Muscle of back (tissue), 11 donors: ENCODE data around the gene MEGF11. TPM values are rescaled to one million over a fixed set of nuclear protein-coding genes. Genes with fewer than 3 reads are reported as not detected.

Experiments used
- DNase-seq, 3 donors: peaks; one replicate each; pipeline versions ENCODE4 v3.0.0 to v3.0.0-alpha.2; 2013
- polyA plus RNA-seq, 10 donors: library from polyadenylated mRNA; unstranded; fragments of 120-200 nt; gene quantifications; one replicate each; pipeline ENCODE4 v1.2.1, GENCODE V29; 2013; ENCODE audit not compliant: insufficient read length in 10 of 10

The MEGF11 gene
- polyA plus RNA-seq, 10 donors, result 0.06 to 0.57 (median 0.35) TPM

DNA sequence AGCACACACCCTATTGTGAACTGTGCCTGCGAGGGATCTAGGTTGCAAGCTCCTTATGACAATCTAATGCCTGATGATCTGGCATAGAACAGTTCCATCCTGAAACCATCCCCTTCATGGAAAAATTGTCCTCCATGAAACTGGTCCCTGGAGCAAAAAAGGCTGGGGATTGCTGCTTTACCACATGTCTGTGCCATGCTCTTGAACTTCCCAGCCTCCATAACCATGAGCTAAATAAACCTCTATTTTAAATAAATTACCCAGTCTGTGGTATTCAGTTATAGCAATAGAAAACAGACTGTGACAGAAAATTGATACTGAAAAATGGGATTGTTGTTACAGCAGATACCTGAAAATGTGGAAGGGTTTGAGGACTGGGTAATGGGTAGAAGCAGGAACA, 221.5 kb downstream of the MEGF11 start:
- no peak for DNase-seq

DNA sequence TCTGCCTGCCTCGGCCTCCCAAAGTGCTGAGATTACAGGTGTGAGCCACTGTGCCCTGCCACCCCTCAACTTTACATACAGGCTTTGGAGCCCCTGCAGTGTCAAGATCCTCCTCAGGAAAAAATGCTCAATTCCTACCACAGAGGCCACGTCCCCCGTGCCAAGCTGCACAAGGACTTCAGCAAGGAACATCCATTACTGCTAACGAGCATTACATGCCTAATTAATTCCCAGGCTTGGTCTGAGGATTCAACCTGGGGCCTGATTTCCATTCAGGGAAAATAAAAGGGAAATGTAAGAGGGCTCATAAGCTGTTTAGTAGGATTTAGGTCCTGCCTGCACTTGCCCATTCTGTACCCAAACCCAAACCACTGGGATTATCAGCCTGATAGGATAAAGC, 222.9 kb downstream of the MEGF11 start:
- DNase-seq, result no peak

DNA sequence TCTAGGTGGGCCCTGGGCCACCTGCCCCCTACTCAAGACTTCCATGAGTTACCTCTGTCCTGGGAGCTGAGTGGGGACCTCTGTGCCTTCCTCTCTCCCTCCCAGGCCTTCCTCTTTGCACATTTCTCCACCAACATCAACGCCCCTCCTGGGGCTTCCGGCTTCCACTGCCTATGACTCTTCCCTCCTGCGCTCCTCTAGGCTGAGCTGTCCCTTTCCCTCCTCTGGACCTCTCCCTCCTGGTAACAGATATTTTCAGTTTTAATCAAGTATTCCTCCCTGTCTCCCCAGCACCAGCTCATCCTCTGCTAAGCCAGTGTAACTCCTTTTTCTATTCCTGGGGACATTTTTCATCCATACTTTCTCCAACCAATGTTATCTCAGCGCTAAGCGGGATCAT, 223.9 kb downstream of the MEGF11 start:
- DNase-seq, result no peak

DNA sequence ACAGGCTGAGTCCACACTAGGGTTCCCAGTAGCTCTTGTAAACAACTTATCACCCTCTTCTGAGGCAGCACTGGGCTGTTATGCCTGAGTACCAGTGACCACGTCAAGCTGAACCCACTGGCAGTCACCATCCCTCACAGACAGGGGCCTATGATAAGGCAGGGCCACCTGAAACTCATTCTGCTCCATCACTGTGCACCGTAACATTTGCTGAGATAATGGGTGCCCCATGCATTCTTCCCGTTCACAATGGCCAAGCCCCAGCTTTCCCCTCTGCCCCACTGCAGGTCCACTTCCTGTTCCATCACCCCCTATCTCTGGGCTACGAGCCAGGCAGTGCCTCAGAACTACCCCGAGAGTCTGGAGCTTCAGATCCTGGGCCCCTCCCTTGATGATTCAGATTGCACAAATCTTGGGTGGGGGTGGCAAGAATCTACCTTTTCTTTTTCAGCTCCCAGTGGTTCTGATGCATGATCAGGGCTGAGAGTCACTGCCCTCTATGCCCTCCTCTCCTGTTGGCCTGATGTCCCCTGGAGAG, 226.2 kb downstream of the MEGF11 start:
- no peak for DNase-seq

DNA sequence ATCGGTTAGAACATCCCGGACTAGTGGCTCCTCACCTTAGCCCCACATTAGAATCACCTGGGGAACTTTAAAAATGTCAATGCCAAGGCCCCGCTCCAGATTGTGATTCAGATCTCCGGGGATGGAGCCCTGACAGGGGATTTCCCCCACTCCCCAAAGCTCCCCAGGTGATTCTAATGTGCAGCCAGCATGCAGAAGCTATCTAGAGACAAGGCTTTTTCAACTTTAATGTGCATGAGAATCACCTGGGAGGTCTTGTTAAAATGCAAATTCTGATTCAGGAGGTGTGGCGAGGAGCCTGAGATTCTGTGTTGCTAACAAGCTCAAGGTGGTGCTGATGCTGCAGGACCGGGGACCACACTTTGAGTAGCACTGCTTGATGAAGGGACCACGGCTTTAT, 227.6 kb downstream of the MEGF11 start:
- no peak for DNase-seq

DNA sequence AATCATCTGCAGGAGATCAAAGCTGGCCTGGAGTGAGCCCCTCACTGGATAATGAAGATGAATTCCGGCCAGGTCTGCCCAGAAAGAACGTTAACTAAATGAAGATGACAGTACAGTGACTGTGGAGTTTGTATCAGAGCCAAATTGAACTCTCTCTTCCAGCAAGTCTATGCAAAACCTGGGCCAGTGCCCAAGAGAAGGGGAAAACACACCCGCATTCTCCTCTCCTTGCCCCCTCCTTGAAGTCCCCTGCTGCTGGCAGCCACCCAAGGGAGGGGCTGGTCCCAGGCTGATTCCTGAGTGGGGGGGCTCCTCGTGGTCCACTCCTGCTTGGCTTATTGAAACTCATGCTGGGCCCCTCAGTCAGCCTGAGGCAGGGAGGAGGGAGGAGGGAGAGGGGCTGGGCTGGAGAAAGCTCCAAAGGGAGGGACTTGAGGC, 228.5 kb downstream of the MEGF11 start:
- DNase-seq, result peak; percentile 19 to 63 (median 40)

DNA sequence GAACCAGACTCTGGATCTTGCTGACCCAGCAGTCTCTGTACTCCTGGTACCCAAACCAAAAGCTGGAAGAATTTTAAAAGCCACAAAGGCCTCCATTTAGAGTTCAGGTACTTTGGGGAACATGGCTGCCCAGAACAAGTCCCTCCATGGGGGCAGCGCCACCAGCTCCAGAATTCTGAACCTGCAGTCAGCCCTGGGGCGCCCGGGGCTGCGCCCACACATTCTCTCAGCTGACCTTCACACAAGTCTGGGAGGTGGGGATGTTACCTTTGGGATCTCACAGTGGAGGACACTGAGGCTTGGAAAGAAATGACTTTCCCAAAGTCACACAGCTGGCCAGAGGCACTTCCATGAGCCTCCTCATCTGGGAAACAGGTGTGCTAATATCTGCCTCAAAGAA, 229.4 kb downstream of the MEGF11 start:
- no peak for DNase-seq

DNA sequence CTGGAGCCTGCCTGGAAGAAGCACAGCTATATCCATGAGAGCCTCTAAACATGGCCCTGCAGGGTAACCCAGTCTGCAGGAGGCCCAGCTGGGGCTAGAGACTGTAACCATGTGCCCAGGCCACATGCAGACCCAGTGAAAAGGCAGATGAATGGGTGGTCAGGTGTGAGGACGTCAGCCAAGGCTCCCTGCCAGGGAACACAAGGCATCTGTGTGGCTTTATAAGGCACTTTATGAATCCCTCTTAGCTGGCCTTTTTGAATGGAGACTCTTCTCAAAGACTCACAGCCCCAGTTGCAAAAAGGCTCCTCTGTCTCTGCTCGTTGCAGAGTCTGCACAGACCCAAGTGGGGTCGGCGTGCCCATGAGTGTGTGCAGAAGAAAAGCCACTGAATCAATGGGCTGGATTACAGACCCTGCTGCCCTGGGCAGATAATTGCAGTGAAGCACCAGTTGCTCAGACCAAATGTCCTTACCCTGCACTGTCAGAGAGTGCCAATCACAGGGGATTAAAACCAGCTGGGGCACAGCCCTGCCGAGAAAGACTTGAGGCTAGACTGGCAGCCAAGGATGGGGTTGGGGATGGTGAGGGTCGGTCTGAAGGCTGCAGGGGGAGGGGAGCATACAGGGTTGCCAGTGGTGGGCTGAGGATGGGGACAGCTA, 230.1 kb downstream of the MEGF11 start:
- peak; percentile 50 to 72 (median 60) for DNase-seq

DNA sequence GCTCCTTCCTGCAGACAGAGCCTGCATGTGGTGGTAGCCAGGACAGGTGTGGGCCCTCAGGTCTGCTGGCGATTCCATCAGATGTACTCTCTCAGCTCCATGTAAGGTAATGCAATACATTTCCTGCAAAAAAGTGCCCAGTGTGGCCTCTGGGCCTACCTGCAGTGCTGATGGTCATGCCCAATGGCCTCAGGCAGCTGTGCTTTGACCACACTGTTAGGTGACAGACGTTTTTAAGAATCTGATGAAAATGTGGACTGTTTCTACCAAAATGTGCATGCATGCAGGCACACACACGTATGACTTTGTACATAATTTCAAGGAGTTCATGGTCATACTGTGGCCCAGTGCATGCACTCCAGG, 231.4 kb downstream of the MEGF11 start:
- no peak for DNase-seq

DNA sequence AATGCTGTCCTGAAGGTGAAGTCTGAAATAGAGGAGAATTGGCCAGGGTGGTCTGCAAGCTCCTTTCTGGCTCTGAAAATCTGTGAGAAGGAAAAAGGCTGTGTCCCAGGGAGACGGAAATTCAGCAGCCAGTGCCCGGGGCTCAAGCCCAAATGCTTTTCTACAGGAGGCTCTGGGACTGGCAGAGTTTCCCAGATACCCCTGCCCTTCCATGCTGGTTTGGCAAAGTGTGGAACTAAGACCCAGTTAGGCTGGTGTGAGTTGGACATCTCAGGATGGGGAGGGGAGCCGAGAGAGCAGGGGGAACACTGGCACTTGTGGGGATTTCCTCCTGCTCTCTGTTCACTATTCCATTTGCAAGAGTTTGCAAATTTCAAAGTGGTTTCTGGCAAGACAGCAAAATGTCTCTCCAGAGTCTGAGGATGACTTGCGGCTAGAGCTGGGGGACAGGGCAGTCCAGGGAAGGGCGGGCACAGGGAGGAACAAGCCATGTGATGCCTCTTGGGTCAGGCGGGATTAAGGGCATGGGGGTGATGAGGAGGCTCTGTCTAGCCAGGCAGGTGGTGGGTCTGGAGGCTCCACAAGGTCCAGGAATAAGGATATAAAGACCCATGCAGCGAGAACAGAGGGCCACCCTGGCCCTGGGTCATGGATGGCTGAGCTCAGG, 231.9 kb downstream of the MEGF11 start:
- no peak for DNase-seq

DNA sequence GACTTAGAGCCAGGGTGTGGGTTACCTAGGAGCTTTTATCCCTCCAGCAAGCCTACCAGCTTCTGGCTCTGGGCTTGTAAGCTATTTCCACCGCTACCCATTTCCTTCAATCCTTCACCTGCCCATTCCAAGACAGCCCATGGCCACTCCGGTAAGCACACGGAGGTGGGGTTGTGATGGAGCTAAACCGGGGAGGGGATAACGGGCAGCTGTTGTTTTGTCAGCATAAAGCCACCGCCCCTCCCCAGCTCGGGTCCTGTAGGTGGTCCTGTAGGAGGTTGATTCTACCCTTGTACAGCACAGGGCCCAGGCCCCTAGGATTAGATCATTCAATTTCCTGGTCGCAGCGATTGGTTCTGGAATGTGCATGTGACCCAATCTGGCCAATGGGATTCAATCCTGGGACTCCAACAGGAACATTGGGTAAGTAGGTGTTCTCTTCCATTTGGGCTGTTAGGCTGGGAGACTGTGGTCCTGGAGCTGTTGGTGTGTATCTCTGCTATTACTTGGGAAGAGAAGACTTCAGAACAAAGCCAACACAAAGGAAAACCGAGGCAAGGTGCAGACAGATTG, 233.6 kb downstream of the MEGF11 start:
- DNase-seq, result no peak

DNA sequence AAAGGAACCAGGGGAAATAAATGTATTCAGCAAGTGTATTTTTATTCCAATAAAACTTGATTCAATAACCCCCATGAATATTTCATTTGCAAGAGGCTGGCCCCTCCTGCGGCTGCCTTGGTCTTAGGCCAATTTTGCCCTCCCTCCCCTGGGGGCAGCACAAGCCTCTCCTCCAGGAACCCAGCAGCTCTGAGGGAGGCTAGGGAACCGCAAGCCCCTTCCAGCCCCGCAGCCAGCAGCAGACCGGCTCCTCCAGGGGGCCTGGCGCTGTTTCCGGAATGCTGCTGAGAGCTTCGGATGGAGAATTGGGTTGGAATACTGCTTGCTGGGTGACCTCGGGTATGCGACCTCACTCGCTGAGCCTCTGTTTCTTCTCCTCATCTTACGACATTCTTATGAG, 234.2 kb downstream of the MEGF11 start:
- no peak for DNase-seq

DNA sequence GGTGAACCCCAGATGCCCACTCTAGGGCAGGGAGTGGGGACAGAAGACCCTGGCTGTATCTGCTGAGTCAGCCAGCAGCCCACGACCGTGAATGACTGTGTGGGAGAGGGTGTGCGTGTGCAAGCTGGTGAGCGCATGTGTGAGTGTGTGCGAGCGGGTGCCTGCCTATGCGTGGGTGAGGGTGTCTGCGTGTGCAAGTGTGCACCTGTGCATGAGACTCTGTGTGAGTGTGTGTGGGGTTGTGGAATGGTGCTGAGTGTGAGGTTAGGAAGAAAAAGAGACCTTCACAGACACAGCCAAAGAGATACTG, 235.1 kb downstream of the MEGF11 start:
- DNase-seq, result no peak

DNA sequence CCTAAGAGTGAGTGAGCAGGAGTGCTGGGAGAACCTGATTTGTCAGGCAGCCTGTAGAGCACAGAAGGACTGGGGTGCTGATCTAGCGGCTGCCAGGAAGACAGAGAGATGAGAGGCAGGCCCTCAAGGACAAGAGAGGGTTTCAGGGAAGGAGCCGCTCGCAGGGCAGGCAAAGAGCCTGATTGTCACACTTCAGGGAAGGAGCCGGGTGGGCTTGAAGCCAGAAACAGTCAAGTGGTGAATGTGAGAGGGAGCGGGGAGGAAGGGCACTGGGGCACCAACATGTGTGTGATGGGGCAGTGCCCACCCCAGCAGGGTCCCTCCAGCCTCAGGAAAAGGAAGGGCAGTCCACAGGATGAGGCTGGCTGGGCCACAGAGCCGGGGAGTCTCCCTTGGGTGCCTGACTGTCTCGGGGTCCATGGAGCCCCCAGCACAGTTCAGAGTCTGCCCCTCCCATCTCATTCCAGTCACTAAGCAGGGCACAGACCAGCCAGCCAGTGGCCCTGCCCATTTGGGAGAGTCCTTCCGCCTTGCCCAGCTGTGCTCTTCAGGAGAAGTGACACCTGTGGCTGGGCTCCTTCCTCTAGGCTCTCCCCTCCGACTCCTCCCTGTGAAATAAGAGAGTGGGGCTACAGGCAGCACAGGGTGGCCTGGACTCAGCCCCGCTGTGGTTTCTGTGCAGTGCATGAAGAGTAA, 235.6 kb downstream of the MEGF11 start:
- no peak for DNase-seq

DNA sequence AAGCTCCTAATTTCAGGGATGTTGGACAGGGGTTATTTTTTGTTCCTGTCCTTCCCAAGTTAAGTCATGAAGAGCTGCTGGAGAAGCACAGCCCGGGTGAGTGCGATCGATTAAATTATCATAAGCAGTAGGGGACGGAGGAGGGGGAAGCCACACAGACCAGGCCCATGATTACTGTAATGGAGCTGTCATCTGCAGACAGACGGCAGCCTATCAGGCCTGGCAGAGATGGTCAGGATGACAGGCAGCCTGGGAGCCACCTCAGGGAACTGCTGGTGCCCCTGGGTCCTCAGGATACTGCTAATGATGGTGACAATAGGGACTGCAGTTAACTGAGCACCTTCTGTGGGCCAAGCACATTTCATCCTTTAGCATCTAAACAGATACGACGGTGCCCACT, 236.6 kb downstream of the MEGF11 start:
- DNase-seq, result no peak

DNA sequence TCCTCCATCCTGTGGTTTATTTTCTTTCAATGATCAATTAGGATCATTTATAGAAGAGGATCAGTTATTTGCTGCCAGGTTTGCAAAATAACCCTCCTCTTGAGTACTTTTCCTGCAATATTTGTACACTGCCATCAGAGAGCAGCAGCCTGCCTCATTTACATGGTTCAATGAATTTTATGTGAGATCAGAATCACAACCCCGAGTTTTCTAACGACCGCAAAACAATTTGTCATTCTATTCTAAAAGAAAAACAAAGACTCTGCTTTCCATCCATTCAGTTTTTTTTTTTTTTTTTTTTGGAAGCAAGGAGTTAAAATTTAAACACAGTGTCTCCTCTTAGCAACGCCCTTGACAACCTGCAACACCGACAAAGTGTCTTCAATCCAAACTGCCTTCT, 237.4 kb downstream of the MEGF11 start:
- no peak for DNase-seq

DNA sequence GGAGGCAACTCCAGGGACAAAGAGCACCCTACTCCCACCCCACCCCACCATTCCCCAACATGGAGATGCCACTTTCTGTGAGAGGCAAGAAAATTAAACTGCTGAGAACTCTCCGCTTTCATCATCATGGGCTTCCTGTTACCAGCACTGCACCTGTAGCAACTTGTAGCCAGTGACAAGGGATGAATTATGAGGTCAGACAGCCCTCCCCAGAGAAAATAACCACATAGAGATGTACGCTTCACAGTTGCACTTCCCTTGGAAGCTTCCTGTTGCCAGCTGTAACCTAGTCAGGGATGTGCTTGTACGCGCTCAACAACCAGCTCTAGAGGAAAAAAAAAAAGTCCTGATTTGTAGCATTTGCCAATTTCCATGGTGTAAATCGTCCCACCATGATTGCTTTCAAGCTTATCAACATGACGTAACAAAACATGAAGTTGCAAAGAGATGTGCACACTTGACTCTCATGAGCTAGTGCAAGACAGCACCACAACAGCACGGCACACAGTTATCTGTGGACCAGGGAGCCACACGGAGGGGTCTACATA, 238.8 kb downstream of the MEGF11 start:
- DNase-seq, result no peak

DNA sequence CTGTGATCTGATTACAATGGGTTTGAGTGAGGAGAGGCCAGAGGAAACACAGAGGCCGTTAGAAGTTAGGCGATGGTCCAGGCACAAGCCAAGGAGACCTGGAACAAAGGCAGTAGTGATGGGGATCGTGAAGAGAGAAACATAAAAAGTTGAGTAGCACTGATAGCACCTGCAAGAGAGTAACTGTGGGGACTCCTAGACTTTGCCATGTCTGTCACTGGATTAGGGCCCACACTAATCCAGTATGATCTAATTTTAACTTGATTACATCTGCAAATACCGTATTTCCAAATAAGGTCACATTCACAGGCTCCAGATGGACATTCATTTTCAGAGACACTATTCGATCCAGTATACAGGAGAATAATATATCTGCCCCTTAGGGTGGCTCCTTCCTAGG, 239.5 kb downstream of the MEGF11 start:
- DNase-seq, result no peak

DNA sequence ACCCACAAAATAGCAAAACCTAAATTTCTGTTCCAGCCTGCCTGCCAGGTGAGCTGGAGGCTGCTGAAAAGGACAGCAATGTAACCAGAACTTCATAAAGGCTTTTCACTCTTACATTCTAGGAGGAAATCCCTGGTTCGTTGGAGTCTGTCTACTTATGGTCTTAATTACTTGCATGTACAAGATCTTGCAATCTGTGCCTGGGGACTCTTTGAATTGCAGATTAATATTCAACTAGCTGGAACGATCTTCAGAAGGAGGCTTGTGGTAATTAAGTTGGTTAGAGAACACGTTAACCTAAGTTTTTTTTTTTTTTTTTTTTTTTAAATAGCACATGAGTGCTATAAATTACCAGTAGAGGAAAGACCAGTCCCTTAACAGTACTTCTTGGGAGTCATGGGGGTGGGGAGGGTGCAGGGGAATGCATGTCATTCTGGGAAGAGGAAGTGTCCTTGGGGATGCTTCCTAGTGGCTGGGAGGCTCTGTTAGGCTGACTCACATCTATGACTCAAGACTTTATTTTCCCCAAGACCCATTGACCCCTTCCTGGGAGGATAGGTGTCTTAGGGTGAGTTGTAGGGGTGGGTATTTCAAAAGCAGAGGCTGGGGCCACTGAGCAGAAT, 244.5 kb downstream of the MEGF11 start:
- no peak for DNase-seq

DNA sequence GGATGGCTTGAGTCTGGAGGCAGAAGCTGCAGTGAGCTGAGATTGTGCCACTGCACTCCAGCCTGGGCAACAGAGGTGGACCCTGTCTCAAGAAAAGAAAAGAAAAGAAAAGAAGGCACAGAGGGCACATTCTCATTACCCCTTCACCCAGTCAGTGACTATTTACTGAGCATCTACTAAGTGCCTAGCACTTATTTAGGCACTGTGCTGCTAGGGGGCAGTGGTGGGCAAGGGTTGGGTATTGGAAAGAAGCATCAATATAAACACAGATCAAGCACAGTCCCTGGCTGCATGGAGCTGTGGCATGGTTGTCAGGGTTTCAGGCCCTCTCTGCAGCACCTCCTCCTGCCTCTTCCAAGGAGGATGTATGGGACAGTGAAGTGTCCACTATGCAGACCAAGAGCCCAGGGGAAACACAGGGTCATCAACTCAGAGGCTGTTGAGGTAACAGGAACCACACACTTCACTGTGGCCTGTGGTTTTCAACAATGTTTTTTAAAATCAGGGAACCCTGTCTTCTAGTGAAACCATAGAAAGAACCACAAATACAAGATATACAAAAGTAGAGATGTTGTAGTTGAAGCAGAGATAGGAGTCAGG, 245.8 kb downstream of the MEGF11 start:
- no peak for DNase-seq

DNA sequence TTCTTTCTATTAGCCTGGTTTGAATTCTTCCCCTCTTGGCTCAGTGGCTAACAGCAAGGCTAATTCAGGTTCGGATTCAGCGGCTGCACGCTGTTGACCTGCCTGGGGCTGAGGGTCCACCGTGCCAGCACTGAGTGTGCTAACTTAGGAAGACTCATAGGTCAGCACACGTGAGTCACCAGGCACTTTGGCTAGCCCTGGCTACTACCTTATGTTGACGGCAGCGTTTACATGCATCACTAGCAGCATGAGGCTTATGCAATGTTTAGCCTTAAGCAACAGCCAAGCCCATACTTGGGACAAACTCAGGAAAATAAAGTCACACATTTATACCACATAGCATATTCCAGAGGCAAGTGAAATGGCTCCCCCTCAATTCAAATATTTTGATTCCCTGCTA, 246.6 kb downstream of the MEGF11 start:
- no peak for DNase-seq
